Measurements from ENCODE around the gene PTDSS2. TPM values are rescaled to one million over a fixed set of nuclear protein-coding genes. Genes with fewer than 3 reads are reported as not detected.
A peak's percentile ranks its signal among the peaks of the same experiment; 100 is the strongest.

PTDSS2 gene
- total and polyA plus RNA-seq, 11 donors = 20.3 to 43.0 (median 25.7) TPM

DNA sequence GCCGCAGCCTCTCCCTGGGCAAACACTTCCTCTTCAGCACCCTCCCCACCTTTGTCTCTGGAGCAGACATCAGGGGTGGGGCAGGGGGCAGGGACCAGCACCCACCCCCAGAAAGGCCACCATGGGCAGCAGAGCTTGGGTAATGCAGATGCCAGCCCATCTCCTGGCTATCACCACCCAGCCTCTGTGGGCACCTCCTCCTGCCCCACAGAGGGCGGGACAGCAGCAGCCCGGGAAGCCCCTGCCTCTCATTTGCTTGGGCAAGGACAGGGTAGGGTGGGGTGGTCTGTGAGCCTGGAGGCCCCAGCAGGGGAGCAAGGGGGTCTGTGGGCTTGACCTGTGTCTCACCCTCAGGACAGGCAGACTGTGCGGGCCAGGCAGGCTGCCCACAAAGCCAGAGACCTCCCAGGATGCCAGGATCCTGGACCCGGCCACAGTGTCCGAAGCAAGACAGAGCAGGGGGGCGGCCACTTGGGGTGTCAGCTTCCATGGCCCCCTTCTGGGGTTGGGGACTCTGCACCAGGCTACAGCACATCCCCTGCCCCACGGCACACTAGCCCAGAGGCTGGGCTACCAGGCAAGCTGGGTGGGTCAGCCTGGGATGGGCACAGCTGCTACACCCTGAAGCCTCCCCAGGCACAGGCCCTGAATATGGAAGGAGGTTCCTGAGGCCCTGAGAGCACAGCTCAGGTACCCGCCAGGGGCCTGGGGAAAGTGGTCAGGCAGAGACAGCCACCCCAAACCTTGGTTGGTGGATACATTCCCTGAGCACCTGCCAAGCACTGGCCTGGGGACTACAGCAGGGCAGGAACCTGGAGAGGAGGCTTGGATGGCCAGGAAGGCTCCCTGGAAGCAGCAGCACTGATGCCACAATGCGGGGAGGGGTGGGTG, 52.5 kb downstream of the PTDSS2 start:
- H3K4me1 ChIP-seq = peaks cover 8 to 87% (median 50%) of the 10 kb centered on the region in 12 donors
- H3K27me3 ChIP-seq = no peaks in the 10 kb centered on the region
- ATAC-seq = no peak
- no peaks in the 10 kb centered on the region for H3K9me3 ChIP-seq
- peak overlapping the region in 2 of 12 donors; percentile 63 to 95 for H3K4me3 ChIP-seq
- H3K27ac ChIP-seq = peak overlapping the region in 10 of 12 donors; percentile 22 to 100 (median 81)
- TF ChIP-seq, protein P1, sequence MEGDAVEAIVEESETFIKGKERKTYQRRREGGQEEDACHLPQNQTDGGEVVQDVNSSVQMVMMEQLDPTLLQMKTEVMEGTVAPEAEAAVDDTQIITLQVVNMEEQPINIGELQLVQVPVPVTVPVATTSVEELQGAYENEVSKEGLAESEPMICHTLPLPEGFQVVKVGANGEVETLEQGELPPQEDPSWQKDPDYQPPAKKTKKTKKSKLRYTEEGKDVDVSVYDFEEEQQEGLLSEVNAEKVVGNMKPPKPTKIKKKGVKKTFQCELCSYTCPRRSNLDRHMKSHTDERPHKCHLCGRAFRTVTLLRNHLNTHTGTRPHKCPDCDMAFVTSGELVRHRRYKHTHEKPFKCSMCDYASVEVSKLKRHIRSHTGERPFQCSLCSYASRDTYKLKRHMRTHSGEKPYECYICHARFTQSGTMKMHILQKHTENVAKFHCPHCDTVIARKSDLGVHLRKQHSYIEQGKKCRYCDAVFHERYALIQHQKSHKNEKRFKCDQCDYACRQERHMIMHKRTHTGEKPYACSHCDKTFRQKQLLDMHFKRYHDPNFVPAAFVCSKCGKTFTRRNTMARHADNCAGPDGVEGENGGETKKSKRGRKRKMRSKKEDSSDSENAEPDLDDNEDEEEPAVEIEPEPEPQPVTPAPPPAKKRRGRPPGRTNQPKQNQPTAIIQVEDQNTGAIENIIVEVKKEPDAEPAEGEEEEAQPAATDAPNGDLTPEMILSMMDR (IDR thresholded peaks at IDR 0.05) = no peak
- TF ChIP-seq POLR2A (IDR thresholded peaks at IDR 0.05) = no peak
- WGBS, 4 donors = 79 to 89% (median 81%) methylated on average over 5 to 10 of the region's 10 CpGs
- peaks cover 0 to 45% (median 42%) of the 10 kb centered on the region in 9 donors for H3K36me3 ChIP-seq
- intact Hi-C loops (cut with DNase I) = loop anchor here in 5 of 10 donors (5.0 to 10.0 kb wide), 5 partner anchors 35 to 298 kb away; partner anchors contain the start of genes PTDSS2 (in 2 of the 5), BET1L (in 1 of the 5), IFITM2 (in 1 of the 5) and RIC8A (in 1 of the 5)
- peak in 1 of 5 donors; percentile 30 for DNase-seq

DNA sequence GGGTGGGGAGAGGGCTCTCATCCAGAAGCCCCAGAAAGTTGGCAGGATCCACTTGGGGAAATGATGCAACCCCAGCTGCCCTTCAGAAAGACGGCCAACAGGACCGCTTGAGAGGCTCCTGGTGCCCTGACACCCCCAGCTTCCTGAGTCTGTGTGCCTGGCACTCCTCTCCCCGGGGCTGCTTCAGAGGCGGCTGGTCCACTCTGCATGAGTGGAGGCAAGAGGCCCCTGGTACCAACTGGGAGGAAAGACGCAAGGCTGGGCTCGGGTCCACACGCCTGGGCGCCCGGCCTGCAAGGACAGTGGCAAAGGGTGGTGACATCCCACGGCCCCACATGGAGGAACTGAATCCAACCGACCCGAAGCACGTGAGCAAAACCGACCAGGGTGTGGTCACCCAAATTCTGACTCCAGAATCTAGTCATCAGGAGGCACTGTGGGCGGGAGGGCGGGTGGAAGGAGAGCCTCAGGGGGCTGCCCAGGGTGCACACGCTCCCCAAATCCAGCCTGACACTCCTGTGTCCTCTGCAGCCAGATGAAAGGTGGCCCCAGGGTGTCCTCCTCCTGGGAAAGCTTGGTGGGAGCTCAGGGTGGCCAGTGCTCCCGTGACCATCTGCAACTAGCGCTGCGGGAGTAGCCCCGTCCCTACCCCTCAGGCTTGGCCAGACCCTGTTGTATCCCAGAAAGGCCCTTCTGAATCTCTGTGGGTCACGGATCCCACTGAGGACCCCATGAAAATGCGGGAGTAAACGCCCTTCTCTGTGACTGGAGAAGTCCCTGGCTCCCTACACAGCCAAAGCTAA, 53.3 kb downstream of the PTDSS2 start:
- Histone ChIP-seq H3K36me3 (peaks cover 0 to 37% (median 34%) of the 10 kb centered on the region in 9 donors), H3K9me3 (no peaks in the 10 kb centered on the region), H3K4me3 (peak overlapping the region in 11 of 12 donors; percentile 47 to 95 (median 63)), H3K27ac (peak overlapping the region in 11 of 12 donors; percentile 77 to 100 (median 81)), H3K27me3 (no peaks in the 10 kb centered on the region), H3K4me1 (peaks cover 8 to 86% (median 53%) of the 10 kb centered on the region in 12 donors)
- no peak for TF ChIP-seq POLR2A (IDR thresholded peaks at IDR 0.05)
- TF ChIP-seq, protein P1 (IDR thresholded peaks at IDR 0.05) = no peak
- no peak for ATAC-seq
- intact Hi-C loops (cut with DNase I) = loop anchor here in 5 of 10 donors (5.0 to 10.0 kb wide), 5 partner anchors 36 to 299 kb away; partner anchors contain the start of genes PTDSS2 (in 2 of the 5), BET1L (in 1 of the 5), IFITM2 (in 1 of the 5) and RIC8A (in 1 of the 5)
- WGBS, 4 donors = 56 to 88% (median 66%) methylated on average over 5 to 24 of the region's 24 CpGs
- peak in 2 of 5 donors; percentile 64 to 66 for DNase-seq

DNA sequence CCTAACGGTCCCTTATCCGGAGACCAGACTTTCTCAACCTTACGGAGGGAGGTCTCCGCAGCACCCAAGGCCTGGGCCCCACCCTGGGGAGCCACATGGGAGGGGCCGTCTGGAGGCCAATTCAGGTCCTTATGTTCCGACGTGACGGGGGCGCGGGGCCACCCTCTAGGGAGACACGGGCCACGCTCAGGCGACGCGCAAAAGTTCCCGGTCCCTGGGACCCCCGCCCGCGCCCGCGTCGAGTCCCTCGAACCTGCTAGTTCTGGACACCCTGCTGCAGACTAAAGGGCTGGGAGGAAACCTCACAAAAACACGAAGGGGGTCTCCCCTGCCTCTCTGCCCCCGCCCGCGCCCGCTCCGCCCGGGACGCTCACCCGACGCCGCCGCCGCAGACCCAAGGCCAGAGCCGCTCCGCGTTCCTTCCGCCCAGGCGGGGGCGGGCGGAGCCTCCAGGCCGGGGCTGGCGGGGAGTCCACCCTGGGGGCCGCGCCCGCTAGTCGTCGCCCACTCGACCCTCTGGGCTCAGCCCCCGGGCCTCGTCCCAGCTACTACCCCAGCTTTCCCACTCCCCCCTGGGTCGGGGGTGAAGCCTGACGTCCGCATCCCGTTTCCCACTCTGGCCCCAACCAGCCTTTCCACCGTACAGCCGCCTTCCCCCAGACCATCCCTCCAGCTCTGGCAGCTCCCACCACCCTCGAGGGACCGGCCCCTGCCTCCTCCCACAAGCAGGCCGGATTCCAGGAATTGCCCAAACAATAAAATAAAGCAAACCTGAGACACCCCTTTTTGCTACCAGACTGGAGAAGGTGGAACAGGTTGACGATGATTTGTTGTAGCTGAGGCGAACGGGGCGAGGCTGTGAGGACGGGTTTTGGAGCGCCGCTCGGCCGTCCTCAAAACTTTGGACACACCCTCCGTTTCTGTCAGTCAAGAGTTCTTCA, 54.2 kb downstream of the PTDSS2 start:
- ATAC-seq = no peak
- 5 to 16% (median 6%) methylated on average over 25 to 72 of the region's 72 CpGs for WGBS, 4 donors
- DNase-seq = peak in 1 of 5 donors; percentile 60
- no peaks in the 10 kb centered on the region for H3K27me3 ChIP-seq
- peak overlapping the region; percentile 63 to 100 (median 81) for H3K27ac ChIP-seq
- H3K9me3 ChIP-seq = no peaks in the 10 kb centered on the region
- peaks cover 0 to 35% (median 31%) of the 10 kb centered on the region in 9 donors for H3K36me3 ChIP-seq
- H3K4me1 ChIP-seq = peaks cover 8 to 76% (median 52%) of the 10 kb centered on the region in 12 donors
- TF ChIP-seq POLR2A (IDR thresholded peaks at IDR 0.05) = peak in 1 of 2 donors; percentile 21
- TF ChIP-seq, protein P1 (IDR thresholded peaks at IDR 0.05) = no peak
- intact Hi-C loops (cut with DNase I) = loop anchor here in 5 of 10 donors (5.0 to 10.0 kb wide), 5 partner anchors 37 to 300 kb away; partner anchors contain the start of genes PTDSS2 (in 2 of the 5), BET1L (in 1 of the 5), IFITM2 (in 1 of the 5) and RIC8A (in 1 of the 5)
- peak overlapping the region; percentile 25 to 95 (median 60) for H3K4me3 ChIP-seq

Measured in heart left ventricle (tissue), 16 donors.